ENCODE results near the gene NDFIP1. TPM values are rescaled to one million over a fixed set of nuclear protein-coding genes. Genes with fewer than 3 reads are reported as not detected.

NDFIP1 gene
- total RNA-seq, 1 experiment from 2014 or later, result 40.7 TPM

DNA sequence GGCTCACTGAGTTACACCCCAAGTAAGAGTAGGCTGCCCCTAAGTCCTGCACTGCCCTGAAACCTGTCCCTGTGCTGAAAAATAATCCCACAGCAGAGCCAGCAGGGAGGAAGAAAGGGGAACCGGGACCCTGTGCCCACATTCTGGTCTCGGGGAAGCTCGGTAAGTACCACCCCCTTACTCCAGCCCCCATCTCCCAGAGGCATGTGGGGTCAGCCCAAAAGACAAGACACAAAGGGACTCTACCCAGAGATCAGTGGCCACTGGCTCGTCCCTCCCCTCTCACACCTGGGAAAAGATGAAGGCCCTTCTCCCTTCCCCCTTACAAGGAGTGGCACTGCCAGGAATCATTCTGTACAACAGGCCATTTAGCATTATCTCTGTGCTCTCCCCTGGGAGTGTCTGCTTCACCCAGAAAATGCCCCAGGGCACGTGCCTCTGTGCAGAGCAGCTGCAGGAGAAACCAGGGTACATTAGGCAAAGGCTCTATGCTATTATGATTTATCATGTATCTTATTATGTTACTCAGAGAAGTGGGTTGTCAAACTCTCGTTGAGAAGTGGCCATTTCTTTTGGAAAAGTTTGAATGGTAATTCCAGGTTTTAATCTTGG, 71.3 kb downstream of the NDFIP1 start:
- H3K79me2 ChIP-seq (ENCODE audit: low read depth), result no peaks in the 10 kb centered on the region
- peak in 1 of 2 experiments; percentile 51 for DNase-seq
- intact Hi-C loops (cut with micrococcal nuclease; ENCODE audit: unreplicated experiment), result no loop called here
- no peak overlapping the region for H3K4me3 ChIP-seq
- H4K20me1 ChIP-seq (ENCODE audit: insufficient read depth), result no peaks in the 10 kb centered on the region
- H3K4me2 ChIP-seq, result no peak overlapping the region
- H3K4me1 ChIP-seq (replicated peaks; ENCODE audit: insufficient read depth), result 0 out of 2 replicates have a peak, but pooled peaks cover 9% of the 10 kb centered on the region
- POLR2A ChIA-PET (ENCODE audit: unreplicated experiment), result interaction anchor here (0.7 kb wide), 1 partner anchor 145 kb away, joined by 3 read pairs; the partner anchor contains the start of gene SPRY4
- TF ChIP-seq EZH2 (IDR thresholded peaks at IDR 0.05; ENCODE audit: low read depth), result no peak
- TF ChIP-seq, protein P1, sequence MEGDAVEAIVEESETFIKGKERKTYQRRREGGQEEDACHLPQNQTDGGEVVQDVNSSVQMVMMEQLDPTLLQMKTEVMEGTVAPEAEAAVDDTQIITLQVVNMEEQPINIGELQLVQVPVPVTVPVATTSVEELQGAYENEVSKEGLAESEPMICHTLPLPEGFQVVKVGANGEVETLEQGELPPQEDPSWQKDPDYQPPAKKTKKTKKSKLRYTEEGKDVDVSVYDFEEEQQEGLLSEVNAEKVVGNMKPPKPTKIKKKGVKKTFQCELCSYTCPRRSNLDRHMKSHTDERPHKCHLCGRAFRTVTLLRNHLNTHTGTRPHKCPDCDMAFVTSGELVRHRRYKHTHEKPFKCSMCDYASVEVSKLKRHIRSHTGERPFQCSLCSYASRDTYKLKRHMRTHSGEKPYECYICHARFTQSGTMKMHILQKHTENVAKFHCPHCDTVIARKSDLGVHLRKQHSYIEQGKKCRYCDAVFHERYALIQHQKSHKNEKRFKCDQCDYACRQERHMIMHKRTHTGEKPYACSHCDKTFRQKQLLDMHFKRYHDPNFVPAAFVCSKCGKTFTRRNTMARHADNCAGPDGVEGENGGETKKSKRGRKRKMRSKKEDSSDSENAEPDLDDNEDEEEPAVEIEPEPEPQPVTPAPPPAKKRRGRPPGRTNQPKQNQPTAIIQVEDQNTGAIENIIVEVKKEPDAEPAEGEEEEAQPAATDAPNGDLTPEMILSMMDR (conservative IDR thresholded peaks at IDR 0.05), result no peak
- no peaks in the 10 kb centered on the region for H3K9me2 ChIP-seq (ENCODE audit: insufficient read depth)
- no TSS peak for BruUV-seq (replicated peaks)
- no peaks in the 10 kb centered on the region for H3K9me3 ChIP-seq (ENCODE audit: insufficient read depth, low read depth)
- no peak overlapping the region for H2AFZ ChIP-seq
- CTCF ChIA-PET, result interaction anchor here (0.6 kb wide), 1 partner anchor 12 kb away, joined by 4 read pairs; no protein-coding TSS in a partner anchor
- no peaks in the 10 kb centered on the region for H3F3A ChIP-seq (ENCODE audit: insufficient read depth, low read depth)
- no peaks in the 10 kb centered on the region for H3K27me3 ChIP-seq (ENCODE audit: insufficient read depth, low read depth)
- no peak overlapping the region for H3K27ac ChIP-seq
- no peaks in the 10 kb centered on the region for H3K36me3 ChIP-seq (ENCODE audit: low read depth)

DNA sequence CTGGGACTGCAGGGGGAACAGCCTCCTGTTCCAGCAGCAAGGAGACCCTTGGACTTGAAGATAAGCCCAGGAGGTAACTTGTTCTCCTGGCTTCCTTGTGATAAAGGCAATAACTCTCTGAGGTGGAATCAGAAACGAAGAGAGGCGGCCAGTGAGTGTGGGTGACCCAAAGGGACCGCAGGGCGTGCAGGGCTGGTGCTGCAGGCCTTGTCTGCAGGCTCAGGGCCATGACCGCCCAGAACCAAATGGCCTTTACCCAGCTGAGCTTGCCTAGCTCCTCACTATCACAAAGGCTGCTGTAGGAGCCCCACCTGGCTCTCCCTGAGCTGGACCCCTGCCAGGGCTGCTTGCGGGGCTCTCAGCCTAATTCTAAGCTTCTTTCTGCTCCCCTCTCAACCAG, 72.5 kb downstream of the NDFIP1 start:
- POLR2A ChIA-PET (ENCODE audit: unreplicated experiment), result no interaction called here
- no peak for TF ChIP-seq EZH2 (IDR thresholded peaks at IDR 0.05; ENCODE audit: low read depth)
- TF ChIP-seq, protein P1 (conservative IDR thresholded peaks at IDR 0.05), result no peak

DNA sequence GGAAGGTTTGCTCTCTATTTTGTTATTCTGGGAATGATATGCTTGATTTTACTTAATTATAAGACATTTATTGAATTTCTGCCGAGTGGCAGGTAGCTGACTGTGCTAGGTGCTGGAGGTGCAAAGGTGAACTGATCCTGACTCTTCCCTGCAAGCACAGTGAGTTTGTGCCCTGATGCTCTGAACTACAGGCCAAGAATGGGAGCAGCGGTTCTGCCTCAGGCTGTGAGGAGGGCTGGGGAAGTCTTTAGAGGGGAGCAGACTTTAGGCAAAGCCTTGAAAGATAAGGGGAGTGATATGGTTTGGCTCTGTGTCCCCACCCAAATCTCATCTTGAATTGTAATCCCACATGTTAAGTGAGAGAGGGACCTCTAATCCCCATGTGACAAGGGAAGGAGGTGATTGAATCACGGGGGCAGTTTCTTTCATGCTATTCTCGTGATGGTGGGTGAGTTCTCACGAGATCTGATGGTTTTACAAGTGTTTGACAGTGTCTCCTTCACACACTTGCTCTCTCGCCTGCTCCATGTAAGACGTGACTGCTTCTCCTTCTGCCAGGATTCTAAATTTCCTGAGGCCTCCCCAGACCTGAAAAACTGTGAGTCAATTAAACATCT, 73.1 kb downstream of the NDFIP1 start:
- H3K4me1 ChIP-seq (replicated peaks; ENCODE audit: insufficient read depth), result peaks cover 15% of the 10 kb centered on the region; the same call in 1 of the 2 replicates
- intact Hi-C loops (cut with micrococcal nuclease; ENCODE audit: unreplicated experiment), result no loop called here
- CTCF ChIA-PET, result no interaction called here
- H3K36me3 ChIP-seq (ENCODE audit: low read depth), result no peaks in the 10 kb centered on the region
- no peaks in the 10 kb centered on the region for H3F3A ChIP-seq (ENCODE audit: insufficient read depth, low read depth)
- no peak for DNase-seq
- TF ChIP-seq EZH2 (IDR thresholded peaks at IDR 0.05; ENCODE audit: low read depth), result no peak
- TF ChIP-seq, protein P1 (conservative IDR thresholded peaks at IDR 0.05), result no peak
- no peaks in the 10 kb centered on the region for H3K79me2 ChIP-seq (ENCODE audit: low read depth)
- H3K4me2 ChIP-seq, result no peak overlapping the region
- no peaks in the 10 kb centered on the region for H4K20me1 ChIP-seq (ENCODE audit: insufficient read depth)
- no peak overlapping the region for H2AFZ ChIP-seq
- no peak overlapping the region for H3K4me3 ChIP-seq
- no TSS peak for BruUV-seq (replicated peaks)
- H3K27me3 ChIP-seq (ENCODE audit: insufficient read depth, low read depth), result no peaks in the 10 kb centered on the region
- POLR2A ChIA-PET (ENCODE audit: unreplicated experiment), result no interaction called here
- no peaks in the 10 kb centered on the region for H3K9me3 ChIP-seq (ENCODE audit: insufficient read depth, low read depth)
- H3K27ac ChIP-seq, result no peak overlapping the region
- no peaks in the 10 kb centered on the region for H3K9me2 ChIP-seq (ENCODE audit: insufficient read depth)

More for the DNA sequence above, 72.5 kb downstream of the NDFIP1 start:
- H3F3A ChIP-seq (ENCODE audit: insufficient read depth, low read depth), result no peaks in the 10 kb centered on the region
- no peak for DNase-seq
- no TSS peak for BruUV-seq (replicated peaks)
- H2AFZ ChIP-seq, result no peak overlapping the region
- H3K27me3 ChIP-seq (ENCODE audit: insufficient read depth, low read depth), result no peaks in the 10 kb centered on the region
- no peak overlapping the region for H3K27ac ChIP-seq
- H3K4me3 ChIP-seq, result no peak overlapping the region
- no peaks in the 10 kb centered on the region for H3K9me3 ChIP-seq (ENCODE audit: insufficient read depth, low read depth)
- no peaks in the 10 kb centered on the region for H3K9me2 ChIP-seq (ENCODE audit: insufficient read depth)
- CTCF ChIA-PET, result no interaction called here
- H3K4me2 ChIP-seq, result no peak overlapping the region
- H3K36me3 ChIP-seq (ENCODE audit: low read depth), result no peaks in the 10 kb centered on the region
- 0 out of 2 replicates have a peak, but pooled peaks cover 9% of the 10 kb centered on the region for H3K4me1 ChIP-seq (replicated peaks; ENCODE audit: insufficient read depth)
- no peaks in the 10 kb centered on the region for H4K20me1 ChIP-seq (ENCODE audit: insufficient read depth)
- intact Hi-C loops (cut with micrococcal nuclease; ENCODE audit: unreplicated experiment), result no loop called here
- no peaks in the 10 kb centered on the region for H3K79me2 ChIP-seq (ENCODE audit: low read depth)
